Mesenchymal stem cell (in vitro differentiated cells and primary cell): ENCODE measurements around the gene CLCN3.

Source experiments
- DNase-seq: peaks from one replicate; pipeline ENCODE4 v3.0.0-alpha.2; 2013
- H2AFZ ChIP-seq: one replicate; pipeline ENCODE4 v1.6.1; 2013; ENCODE audit warnings: low read depth, mild to moderate bottlenecking, control low read depth, inconsistent platforms, low read length, moderate library complexity
- H2AK5ac ChIP-seq: 2 replicates; pipeline ENCODE4 v1.6.1; 2013; ENCODE audit warnings: low read length, moderate library complexity, mild to moderate bottlenecking, inconsistent platforms; ENCODE audit not compliant: severe bottlenecking
- H2BK120ac ChIP-seq: one replicate; pipeline ENCODE4 v1.6.1; 2013; ENCODE audit warnings: low read depth, mild to moderate bottlenecking, inconsistent platforms, low read length, moderate library complexity
- H2BK12ac ChIP-seq, 2 experiments: one replicate each; pipeline ENCODE4 v1.6.1; 2013; ENCODE audit warnings: inconsistent platforms in 2 of 2, low read length in 2 of 2, mild to moderate bottlenecking in 2 of 2, moderate library complexity in 2 of 2, control low read depth in 1 of 2
- H2BK15ac ChIP-seq: one replicate; pipeline ENCODE4 v1.6.1; 2013; ENCODE audit warnings: mild to moderate bottlenecking, low read depth, inconsistent platforms; ENCODE audit not compliant: poor library complexity, severe bottlenecking
- H2BK5ac ChIP-seq: 2 replicates; pipeline ENCODE4 v1.6.1; 2013; ENCODE audit warnings: low read depth, mild to moderate bottlenecking, low read length, control low read depth, inconsistent platforms; ENCODE audit not compliant: poor library complexity, severe bottlenecking
- H3K14ac ChIP-seq, 2 experiments: one replicate each; pipeline ENCODE4 v1.6.1; 2013; ENCODE audit warnings: inconsistent platforms in 2 of 2, low read length in 2 of 2, control low read depth in 1 of 2, mild to moderate bottlenecking in 1 of 2, moderate library complexity in 1 of 2
- H3K18ac ChIP-seq, 2 experiments: one replicate each; pipeline ENCODE4 v1.6.1; 2013; ENCODE audit warnings: inconsistent platforms in 2 of 2, low read length in 2 of 2, control low read depth in 1 of 2, low read depth in 1 of 2, mild to moderate bottlenecking in 1 of 2
- H3K23ac ChIP-seq, 2 experiments: one replicate each; pipeline ENCODE4 v1.6.1; 2013; ENCODE audit warnings: inconsistent platforms in 2 of 2, low read length in 2 of 2, mild to moderate bottlenecking in 2 of 2, moderate library complexity in 2 of 2, control low read depth in 1 of 2
- H3K27ac ChIP-seq: 2 replicates; pipeline ENCODE4 v1.5.1; 2013; ENCODE audit warnings: mild to moderate bottlenecking, moderate library complexity, low read length, control low read depth, inconsistent platforms; ENCODE audit not compliant: poor library complexity, severe bottlenecking
- H3K27me3 ChIP-seq, 2 experiments: 2 replicates each; pipeline versions ENCODE4 v1.6.1 to v1.7.0; 2013; ENCODE audit warnings: low read length in 2 of 2, mild to moderate bottlenecking in 2 of 2, moderate library complexity in 2 of 2, control low read depth in 1 of 2, inconsistent platforms in 1 of 2; ENCODE audit not compliant: control insufficient read depth in 1 of 2, insufficient read depth in 1 of 2
- H3K36me3 ChIP-seq, 2 experiments: 2 replicates each; pipeline versions ENCODE4 v1.6.1 to v1.7.0; 2013; ENCODE audit warnings: low read length in 2 of 2, control low read depth in 1 of 2, inconsistent platforms in 1 of 2, low read depth in 1 of 2, mild to moderate bottlenecking in 1 of 2; ENCODE audit not compliant: insufficient read depth in 2 of 2, control insufficient read depth in 1 of 2
- H3K4ac ChIP-seq, 2 experiments: one replicate each; pipeline ENCODE4 v1.6.1; 2013; ENCODE audit warnings: inconsistent platforms in 2 of 2, low read length in 2 of 2, mild to moderate bottlenecking in 2 of 2, moderate library complexity in 2 of 2, control low read depth in 1 of 2, low read depth in 1 of 2
- H3K4me1 ChIP-seq: 2 replicates; pipeline ENCODE4 v1.6.1; 2013; ENCODE audit warnings: low read depth, low read length, control low read depth; ENCODE audit not compliant: control insufficient read depth, insufficient read depth
- H3K4me2 ChIP-seq: 2 replicates; pipeline ENCODE4 v1.6.1; 2013; ENCODE audit warnings: low read length, mild to moderate bottlenecking, inconsistent platforms; ENCODE audit not compliant: poor library complexity, severe bottlenecking
- H3K4me3 ChIP-seq, 2 experiments: 2 replicates each; pipeline versions ENCODE4 v1.5.1 to v1.7.0; 2013; ENCODE audit warnings: low read length in 2 of 2, mild to moderate bottlenecking in 2 of 2, control low read depth in 1 of 2, low read depth in 1 of 2; ENCODE audit not compliant: insufficient read depth in 1 of 2
- H3K79me1 ChIP-seq: replicated peaks from 2 replicates; pipeline ENCODE4 v1.6.1; 2013; ENCODE audit warnings: mild to moderate bottlenecking, control low read depth, low read length, inconsistent platforms; ENCODE audit not compliant: poor library complexity, severe bottlenecking
- H3K9ac ChIP-seq: 2 replicates; pipeline ENCODE4 v1.7.0; 2013; ENCODE audit warnings: mild to moderate bottlenecking, low read length, moderate library complexity
- H3K9me3 ChIP-seq: 2 replicates; pipeline ENCODE4 v1.7.0; 2013; ENCODE audit warnings: mild to moderate bottlenecking, low read length; ENCODE audit not compliant: control insufficient read depth
- H4K8ac ChIP-seq: one replicate; pipeline ENCODE4 v1.6.1; 2013; ENCODE audit warnings: inconsistent platforms, mild to moderate bottlenecking, low read length, moderate library complexity
- H4K91ac ChIP-seq: one replicate; pipeline ENCODE4 v1.6.1; 2013; ENCODE audit warnings: mild to moderate bottlenecking, low read length, inconsistent platforms
- WGBS: methylation state at CpG from one replicate; pipeline ENCODE4 v1.1.7; 2013; ENCODE audit warnings: mixed read lengths; 5-methylcytosine and 5-hydroxymethylcytosine counted together

Gene CLCN3

DNA sequence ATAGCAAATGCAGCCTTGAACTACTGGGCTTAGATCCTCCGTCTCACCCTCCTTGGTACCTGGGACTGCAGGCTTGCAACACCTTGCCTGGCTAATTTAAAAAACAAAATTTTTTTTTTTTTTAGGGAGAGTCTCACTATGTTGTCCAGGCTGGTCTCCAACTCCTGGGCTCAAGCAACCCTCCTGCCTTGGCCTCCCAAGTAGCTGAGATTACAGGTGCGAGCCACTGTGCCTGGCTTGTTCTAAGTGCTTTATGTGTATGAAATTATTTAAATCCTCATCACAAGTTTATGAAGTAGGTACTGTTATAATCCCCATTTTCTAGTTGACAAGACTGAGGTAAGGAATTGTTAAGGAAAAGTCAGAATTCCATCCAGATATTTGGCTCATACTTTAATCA, 43.0 kb downstream of the CLCN3 start:
- no peak overlapping the region for H2BK12ac ChIP-seq
- peaks cover 9% of the 10 kb centered on the region for H3K79me1 ChIP-seq
- H2BK120ac ChIP-seq = no peak overlapping the region
- H3K9ac ChIP-seq = no peak overlapping the region
- H3K14ac ChIP-seq = no peak overlapping the region
- H2AK5ac ChIP-seq = no peak overlapping the region
- no peak overlapping the region for H3K27ac ChIP-seq
- H3K4ac ChIP-seq = no peak overlapping the region
- no peak for DNase-seq
- H4K8ac ChIP-seq = no peak overlapping the region
- no peak overlapping the region for H3K23ac ChIP-seq
- H2AFZ ChIP-seq = no peak overlapping the region
- H3K36me3 ChIP-seq = peaks cover 0 to 7% of the 10 kb centered on the region in 2 experiments
- H4K91ac ChIP-seq = no peak overlapping the region
- no peaks in the 10 kb centered on the region for H3K9me3 ChIP-seq
- no peak overlapping the region for H3K4me3 ChIP-seq
- peaks cover 1% of the 10 kb centered on the region for H3K4me1 ChIP-seq
- no peaks in the 10 kb centered on the region for H3K27me3 ChIP-seq
- no peak overlapping the region for H3K4me2 ChIP-seq
- H2BK15ac ChIP-seq = no peak overlapping the region
- H2BK5ac ChIP-seq = no peak overlapping the region
- 100% methylated on average over 1 of the region's 2 CpGs for WGBS
- H3K18ac ChIP-seq = no peak overlapping the region

DNA sequence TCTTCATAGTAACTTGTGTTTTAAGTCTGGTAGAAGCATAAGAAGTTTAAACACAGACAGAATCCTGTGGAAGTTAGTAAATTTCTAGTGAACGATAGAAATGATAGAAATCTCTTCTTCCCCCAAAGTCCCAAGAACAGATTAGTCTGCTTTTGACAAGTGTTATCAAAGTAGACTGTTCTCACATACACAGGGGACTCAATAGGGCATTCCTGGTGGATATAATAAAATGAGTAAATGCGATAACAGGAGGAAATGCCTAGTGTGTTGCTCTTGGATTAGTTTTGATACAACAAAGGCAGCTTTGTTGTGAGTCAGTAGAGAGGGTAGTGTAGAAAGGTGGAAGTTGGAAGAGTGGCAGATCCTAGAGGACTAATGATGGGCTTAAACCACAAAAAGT, 43.5 kb downstream of the CLCN3 start:
- DNase-seq = no peak
- H4K91ac ChIP-seq = no peak overlapping the region
- H3K4me1 ChIP-seq = peaks cover 1% of the 10 kb centered on the region
- H3K14ac ChIP-seq = no peak overlapping the region
- H3K36me3 ChIP-seq = peaks cover 0 to 7% of the 10 kb centered on the region in 2 experiments
- no peak overlapping the region for H2BK120ac ChIP-seq
- H4K8ac ChIP-seq = no peak overlapping the region
- no peak overlapping the region for H3K4me3 ChIP-seq
- no peak overlapping the region for H2BK12ac ChIP-seq
- 51% methylated on average over 1 of the region's 2 CpGs for WGBS
- no peak overlapping the region for H3K4me2 ChIP-seq
- no peak overlapping the region for H3K18ac ChIP-seq
- no peak overlapping the region for H2BK5ac ChIP-seq
- no peak overlapping the region for H2AFZ ChIP-seq
- no peak overlapping the region for H2BK15ac ChIP-seq
- no peaks in the 10 kb centered on the region for H3K27me3 ChIP-seq
- peaks cover 9% of the 10 kb centered on the region for H3K79me1 ChIP-seq
- no peak overlapping the region for H3K23ac ChIP-seq
- H3K27ac ChIP-seq = no peak overlapping the region
- H3K4ac ChIP-seq = no peak overlapping the region
- no peaks in the 10 kb centered on the region for H3K9me3 ChIP-seq
- no peak overlapping the region for H3K9ac ChIP-seq
- no peak overlapping the region for H2AK5ac ChIP-seq

GRCh38 chr4:169664615-169665014, 44.2 kb downstream of the CLCN3 start:
- peaks cover 9% of the 10 kb centered on the region for H3K79me1 ChIP-seq
- H2BK120ac ChIP-seq = no peak overlapping the region
- H2BK12ac ChIP-seq = no peak overlapping the region
- no peak overlapping the region for H3K23ac ChIP-seq
- no peaks in the 10 kb centered on the region for H3K27me3 ChIP-seq
- peaks cover 1% of the 10 kb centered on the region for H3K4me1 ChIP-seq
- H3K18ac ChIP-seq = no peak overlapping the region
- H2BK15ac ChIP-seq = no peak overlapping the region
- peak overlapping the region in 1 of 2 experiments; percentile 31 for H3K4me3 ChIP-seq
- no peak overlapping the region for H2AFZ ChIP-seq
- H3K9me3 ChIP-seq = no peaks in the 10 kb centered on the region
- H3K27ac ChIP-seq = no peak overlapping the region
- H4K91ac ChIP-seq = no peak overlapping the region
- H3K4me2 ChIP-seq = no peak overlapping the region
- no peak overlapping the region for H2BK5ac ChIP-seq
- peak overlapping the region; percentile 62 for H3K9ac ChIP-seq
- H3K4ac ChIP-seq = no peak overlapping the region
- peaks cover 0 to 7% of the 10 kb centered on the region in 2 experiments for H3K36me3 ChIP-seq
- no peak overlapping the region for H3K14ac ChIP-seq
- H4K8ac ChIP-seq = no peak overlapping the region
- WGBS = 62% methylated on average over 4 of the region's 4 CpGs
- no peak overlapping the region for H2AK5ac ChIP-seq
- no peak for DNase-seq

DNA sequence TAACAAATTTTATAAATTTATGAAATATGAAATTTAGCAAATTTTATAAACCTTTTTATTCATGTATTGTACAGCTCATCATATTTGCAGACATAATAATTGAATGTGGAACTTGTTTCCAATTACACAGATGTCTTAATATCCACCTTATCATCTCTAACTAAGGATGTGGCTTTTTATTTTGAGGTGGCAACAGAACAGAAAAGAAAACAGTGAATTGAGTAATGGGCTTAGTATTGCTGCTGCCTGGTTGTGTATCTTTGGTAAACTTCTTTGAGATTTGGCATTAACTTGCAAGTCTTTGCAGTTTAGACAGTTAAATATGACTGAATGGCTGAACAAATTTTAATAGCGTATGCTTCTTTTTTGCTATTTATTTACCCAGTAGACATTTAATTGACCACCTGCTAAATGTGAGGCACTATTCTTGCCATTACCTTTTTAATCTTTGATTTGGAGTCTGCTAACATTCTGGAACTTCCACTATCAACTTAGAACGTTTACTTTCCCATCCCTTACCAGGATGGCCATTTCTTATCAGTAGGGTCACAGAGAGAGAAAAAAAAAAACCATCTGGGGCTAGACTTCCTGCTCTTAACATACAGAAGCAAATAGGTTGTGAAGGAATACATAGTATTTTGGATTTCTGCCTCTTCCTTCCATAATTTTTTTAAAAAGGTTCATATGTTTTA, 44.8 kb downstream of the CLCN3 start:
- Histone ChIP-seq H2BK120ac (no peak overlapping the region), H3K4me3 (peak overlapping the region in 1 of 2 experiments; percentile 31), H3K14ac (no peak overlapping the region), H3K9ac (peak overlapping the region; percentile 62), H2BK5ac (no peak overlapping the region), H3K79me1 (peaks cover 9% of the 10 kb centered on the region), H4K91ac (no peak overlapping the region), H3K4me1 (peaks cover 1% of the 10 kb centered on the region), H3K23ac (no peak overlapping the region), H3K4me2 (no peak overlapping the region), H2BK12ac (no peak overlapping the region), H3K27me3 (no peaks in the 10 kb centered on the region), H3K4ac (no peak overlapping the region), H2AK5ac (no peak overlapping the region), H2BK15ac (no peak overlapping the region), H3K18ac (no peak overlapping the region), H3K27ac (no peak overlapping the region), H2AFZ (no peak overlapping the region), H3K9me3 (no peaks in the 10 kb centered on the region), H3K36me3 (peaks cover 0 to 7% of the 10 kb centered on the region in 2 experiments), H4K8ac (no peak overlapping the region)
- WGBS = 50% methylated on average over 2 of the region's 2 CpGs
- no peak for DNase-seq
